ENCODE measurements around the gene EMX2.

Gene EMX2

DNA sequence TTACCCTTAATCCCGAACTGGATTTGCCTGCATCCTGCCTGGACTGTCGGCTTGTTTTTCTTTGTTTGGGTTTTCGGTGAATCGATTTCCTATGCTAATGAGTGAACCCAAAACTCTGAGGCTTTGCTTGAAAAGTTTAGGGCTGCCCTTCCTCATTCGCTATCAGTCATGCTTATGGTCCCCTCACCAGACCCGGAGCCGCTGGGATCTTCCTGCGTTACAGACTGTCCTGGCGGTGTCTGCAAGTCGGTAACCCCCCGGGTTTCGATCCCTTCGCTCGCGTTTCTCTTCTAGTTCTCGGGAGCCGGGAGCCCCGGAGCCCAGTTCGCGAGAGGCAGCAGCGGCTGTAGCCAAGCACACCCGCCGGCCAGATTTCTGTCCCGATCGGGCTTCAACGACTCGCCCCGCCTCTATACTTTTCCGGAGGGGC is 2.2 kb downstream of the EMX2 start:
- no peak for DNase-seq (ENCODE audit: low read depth)

DNA sequence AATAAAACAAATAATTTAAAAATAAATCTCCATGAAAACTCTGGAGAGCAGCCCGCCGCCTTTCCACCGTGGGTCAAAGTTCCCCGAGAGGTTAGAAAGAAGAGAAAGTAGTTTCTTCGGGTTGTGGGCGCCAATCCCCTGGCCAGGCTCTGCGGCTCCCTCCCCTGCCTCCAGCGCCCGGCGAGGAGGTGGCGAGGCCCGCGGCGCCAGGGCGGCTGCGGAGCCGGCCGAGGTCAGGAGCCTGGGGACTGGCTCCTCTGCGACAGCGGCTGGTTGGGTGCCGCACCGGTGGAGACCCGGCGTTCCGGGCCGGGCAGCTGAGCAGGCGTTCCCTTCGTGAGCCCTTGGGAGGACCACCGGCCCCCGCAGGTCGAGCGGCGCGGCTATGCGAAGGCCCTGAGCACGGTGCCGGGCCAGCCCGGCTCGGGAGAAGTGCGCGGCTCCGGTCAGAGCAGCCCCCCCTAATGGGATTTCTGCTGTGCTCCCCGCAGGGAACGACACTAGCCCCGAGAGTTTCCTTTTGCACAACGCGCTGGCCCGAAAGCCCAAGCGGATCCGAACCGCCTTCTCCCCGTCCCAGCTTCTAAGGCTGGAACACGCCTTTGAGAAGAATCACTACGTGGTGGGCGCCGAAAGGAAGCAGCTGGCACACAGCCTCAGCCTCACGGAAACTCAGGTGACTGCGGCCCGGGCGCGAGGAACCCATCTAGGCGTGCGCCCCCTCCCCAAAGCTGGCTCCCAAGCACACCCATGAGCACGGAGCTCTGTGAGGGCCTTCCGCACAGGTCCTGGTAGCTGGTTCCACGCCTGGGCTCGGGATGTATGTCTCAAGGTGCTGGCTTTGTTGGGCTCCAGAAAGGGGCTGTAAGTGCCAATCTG is 2.8 kb downstream of the EMX2 start:
- DNase-seq (ENCODE audit: low read depth) = no peak

GRCh38 chr10:117546020-117546580 is 3.6 kb downstream of the EMX2 start:
- no peak for DNase-seq (ENCODE audit: low read depth)

DNA sequence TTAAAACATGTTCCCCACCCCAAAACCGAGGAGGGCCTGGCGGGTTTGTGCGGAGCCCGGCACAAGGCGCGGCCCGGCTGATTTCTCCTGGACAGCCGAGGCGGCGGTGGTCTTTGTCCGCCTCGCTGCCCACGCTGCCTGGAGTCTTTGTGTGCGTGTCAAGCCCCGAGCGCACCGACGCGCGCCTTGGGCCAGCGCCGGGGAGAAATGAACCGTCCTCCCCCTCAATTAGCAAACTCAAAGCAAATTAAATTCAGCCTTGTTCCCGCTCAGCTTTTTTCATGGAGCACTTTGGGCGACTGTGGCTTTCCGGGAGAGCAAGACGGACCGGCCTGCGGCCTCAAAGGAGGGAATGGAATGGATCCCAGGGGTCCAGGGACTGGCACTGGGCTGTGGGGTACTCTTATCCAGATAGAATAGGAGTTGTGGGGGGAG is 4.1 kb downstream of the EMX2 start:
- DNase-seq (ENCODE audit: low read depth) = no peak

DNA sequence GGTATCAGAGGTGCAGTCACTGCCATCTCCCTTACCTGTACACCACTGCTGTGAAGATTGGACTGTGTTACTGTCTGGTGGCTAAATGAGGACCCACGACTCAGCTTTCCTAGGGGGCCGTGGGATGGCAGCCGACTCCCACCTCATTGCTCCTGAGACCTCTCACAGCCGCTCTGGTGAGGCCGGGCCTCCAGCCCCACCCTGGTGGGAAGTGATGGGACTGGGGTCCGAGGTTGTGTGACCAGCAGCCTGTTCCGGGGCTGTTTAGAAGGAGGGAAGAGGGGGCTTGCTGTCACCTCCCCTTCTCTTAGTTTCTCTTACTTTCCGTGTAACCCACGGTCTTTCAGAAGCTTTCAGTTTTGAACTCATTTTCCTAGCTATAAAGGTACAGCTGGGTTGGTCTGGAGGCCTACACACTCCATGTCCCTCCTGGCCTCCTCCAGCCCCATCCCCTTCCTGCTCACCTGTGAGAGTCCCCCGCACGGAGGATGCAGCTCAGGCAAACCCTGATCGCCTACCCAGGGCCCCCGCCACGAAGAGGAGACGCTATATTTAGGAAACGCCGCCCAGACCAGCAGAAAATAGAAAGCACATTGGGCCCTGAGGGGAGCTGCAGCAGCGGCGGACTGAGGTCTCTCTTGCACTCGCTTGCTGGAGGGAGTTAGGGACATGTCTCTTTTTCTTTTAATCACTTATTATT is 4.6 kb downstream of the EMX2 start:
- DNase-seq (ENCODE audit: low read depth) = no peak

DNA sequence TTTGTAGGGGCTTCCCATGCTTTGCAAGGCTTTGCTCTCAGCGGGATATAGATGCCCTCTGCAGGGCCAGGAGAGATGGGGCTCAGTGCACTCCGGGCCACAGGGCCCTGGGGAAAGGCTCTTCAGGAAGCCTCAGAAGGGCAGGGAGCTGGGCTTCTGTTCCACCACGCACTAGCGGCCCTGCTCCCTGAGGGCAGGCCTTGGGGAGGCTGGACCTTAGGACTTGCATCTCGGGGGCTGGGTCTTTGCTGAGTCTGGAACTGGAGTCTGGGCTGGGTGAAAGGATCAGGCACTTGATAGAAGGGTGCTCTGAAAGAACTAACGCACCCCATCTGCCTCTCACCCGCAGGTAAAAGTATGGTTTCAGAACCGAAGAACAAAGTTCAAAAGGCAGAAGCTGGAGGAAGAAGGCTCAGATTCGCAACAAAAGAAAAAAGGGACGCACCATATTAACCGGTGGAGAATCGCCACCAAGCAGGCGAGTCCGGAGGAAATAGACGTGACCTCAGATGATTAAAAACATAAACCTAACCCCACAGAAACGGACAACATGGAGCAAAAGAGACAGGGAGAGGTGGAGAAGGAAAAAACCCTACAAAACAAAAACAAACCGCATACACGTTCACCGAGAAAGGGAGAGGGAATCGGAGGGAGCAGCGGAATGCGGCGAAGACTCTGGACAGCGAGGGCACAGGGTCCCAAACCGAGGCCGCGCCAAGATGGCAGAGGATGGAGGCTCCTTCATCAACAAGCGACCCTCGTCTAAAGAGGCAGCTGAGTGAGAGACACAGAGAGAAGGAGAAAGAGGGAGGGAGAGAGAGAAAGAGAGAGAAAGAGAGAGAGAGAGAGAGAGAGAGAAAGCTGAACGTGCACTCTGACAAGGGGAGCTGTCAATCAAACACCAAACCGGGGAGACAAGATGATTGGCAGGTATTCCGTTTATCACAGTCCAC is 5.4 kb downstream of the EMX2 start:
- DNase-seq (ENCODE audit: low read depth) = no peak

DNA sequence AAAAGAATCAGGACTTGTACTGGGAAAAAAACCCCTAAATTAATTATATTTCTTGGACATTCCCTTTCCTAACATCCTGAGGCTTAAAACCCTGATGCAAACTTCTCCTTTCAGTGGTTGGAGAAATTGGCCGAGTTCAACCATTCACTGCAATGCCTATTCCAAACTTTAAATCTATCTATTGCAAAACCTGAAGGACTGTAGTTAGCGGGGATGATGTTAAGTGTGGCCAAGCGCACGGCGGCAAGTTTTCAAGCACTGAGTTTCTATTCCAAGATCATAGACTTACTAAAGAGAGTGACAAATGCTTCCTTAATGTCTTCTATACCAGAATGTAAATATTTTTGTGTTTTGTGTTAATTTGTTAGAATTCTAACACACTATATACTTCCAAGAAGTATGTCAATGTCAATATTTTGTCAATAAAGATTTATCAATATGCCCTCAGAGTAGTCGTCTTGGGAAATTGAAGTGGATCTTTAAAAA is 6.6 kb downstream of the EMX2 start:
- DNase-seq (ENCODE audit: low read depth) = no peak

DNA sequence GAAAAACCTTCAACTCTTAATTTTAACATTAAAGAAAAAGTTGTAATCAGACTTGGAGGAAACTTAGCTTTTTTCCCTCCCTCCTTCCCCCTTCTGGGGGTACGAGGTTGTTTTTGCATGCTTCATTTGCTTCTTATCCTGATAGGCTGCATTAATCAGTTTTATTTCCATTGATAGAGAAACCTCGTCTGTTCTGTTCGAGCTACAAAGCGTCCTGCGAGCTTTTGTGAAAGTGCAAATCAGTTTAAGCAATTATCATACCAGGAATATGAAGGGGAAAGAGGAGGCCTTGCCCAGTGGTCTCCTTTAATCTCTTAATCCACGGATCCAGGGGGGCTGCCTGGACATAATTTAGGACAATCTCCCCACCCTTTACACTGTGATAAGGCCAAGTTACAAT is 7.5 kb downstream of the EMX2 start:
- no peak for DNase-seq (ENCODE audit: low read depth)

DNA sequence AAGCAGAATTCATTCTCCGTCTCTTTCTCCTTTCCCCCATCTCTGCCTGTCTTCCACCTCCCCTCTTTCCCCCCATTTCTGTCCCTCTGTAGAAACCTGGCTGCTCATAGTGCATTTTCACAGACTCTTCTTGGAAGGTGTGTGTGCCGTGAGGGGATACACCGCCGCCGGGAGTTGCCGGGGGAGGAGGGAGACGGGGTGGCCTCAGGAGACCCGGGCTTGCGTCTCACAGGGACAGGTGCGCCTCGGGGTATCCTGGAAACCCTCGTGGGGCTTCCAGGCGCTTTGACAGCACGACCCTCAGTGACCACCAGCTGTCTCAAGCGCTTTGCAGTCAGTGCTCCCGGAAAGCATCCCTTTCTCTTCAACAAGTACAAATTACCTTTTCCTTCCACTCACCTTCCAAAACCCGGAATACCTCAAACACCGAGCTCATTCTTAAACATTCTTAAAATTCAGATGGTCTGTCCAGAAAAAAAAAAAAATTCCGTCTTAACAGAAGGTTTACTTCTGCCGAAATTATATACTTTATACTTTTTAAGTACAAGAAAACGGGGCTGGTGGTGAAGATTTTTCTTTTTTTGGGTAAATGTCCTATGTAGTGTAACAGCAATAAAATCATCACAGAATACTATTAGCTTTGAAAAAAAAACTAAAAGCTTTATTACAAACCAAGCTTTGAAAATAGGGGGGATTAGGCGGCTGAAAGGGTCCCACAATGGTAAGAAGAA is 8.2 kb downstream of the EMX2 start:
- DNase-seq (ENCODE audit: low read depth) = no peak

- no peak for DNase-seq (ENCODE audit: low read depth)
These were observed 9.0 kb downstream of the EMX2 start for GRCh38 chr10:117551330-117552155.

DNA sequence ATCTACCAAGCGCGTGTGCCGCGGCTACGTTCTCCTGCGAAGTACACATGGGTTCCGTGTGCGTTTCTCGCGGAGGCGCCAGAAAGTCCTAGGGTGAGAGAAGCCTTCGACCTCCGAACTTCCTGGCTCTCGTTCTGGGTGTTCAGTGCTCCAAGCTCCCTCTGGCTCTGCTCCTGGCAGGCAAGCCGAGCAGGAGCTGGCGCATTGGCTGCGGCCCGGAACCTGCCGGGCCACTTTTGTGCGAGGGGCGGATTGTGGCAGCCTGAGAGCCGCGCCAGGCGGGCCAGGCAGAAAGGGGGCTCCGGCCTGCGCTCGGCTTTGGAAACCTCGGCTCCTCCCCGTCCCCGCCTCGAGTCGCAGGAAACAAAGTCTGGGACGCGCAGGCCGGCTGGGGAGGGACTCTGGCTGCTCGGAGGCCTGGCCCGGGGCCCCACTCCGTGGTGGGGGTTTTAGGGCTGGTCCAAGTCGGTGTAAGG is 9.6 kb downstream of the EMX2 start:
- no peak for DNase-seq (ENCODE audit: low read depth)

- DNase-seq (ENCODE audit: low read depth) = no peak
These were observed 10.2 kb downstream of the EMX2 start for GRCh38 chr10:117552701-117553141.

DNA sequence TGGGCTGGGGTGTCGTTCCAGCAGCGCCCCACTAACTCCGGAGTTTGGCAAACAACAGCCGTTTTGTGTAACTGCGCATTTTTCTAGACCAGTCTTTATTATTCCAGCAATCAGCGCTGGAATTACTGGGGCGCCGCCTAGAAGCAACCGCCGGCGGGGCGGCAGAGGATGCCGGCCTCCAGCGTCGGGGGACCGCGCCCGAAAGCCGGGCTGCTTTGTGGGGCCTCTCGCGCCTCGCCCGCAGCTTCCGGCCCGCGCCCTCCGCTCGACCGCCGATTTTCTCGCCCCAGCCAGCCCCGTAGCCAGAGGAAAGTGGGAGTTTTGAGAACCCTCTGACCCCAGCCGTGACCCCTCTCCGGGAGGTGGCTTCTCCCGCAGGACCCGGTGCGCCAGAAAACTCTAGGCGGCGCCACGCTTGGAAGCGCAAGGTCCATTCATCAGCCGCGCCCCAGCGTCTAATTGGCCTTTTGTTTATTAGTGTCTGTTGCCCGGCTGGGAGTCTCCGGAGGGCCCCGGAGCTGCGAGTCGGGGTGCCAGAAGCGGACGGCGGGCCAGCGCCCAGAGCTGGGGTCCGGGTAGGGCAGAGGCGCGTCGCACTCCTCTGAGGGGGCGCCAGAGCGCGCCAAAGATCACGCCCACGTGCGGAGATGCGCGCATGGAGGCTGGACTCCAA is 10.7 kb downstream of the EMX2 start:
- DNase-seq (ENCODE audit: low read depth) = no peak

GRCh38 chr10:117553815-117554172 is 11.2 kb downstream of the EMX2 start:
- DNase-seq (ENCODE audit: low read depth) = no peak

GRCh38 chr10:117554241-117554814 is 11.8 kb downstream of the EMX2 start:
- DNase-seq (ENCODE audit: low read depth) = no peak

DNA sequence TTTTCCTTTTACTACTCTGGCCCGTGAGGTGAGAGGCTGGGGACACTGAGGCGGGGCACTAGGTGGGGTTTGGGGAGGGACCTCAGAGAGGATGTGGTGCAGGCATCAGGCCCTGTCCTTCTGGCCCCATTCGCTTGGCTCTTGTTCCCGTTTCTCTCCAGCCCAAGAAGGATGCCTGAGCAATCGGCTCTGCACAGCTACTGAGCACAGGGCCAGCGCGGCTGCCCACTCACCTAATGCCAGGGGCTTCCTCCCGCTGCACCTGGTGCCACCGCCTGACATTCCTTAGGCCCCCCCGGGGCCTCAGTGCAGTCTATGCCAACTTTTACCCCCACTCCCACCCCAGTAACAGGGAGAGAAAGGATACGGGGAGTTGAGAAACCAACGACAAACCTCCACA is 12.5 kb downstream of the EMX2 start:
- no peak for DNase-seq (ENCODE audit: low read depth)

DNA sequence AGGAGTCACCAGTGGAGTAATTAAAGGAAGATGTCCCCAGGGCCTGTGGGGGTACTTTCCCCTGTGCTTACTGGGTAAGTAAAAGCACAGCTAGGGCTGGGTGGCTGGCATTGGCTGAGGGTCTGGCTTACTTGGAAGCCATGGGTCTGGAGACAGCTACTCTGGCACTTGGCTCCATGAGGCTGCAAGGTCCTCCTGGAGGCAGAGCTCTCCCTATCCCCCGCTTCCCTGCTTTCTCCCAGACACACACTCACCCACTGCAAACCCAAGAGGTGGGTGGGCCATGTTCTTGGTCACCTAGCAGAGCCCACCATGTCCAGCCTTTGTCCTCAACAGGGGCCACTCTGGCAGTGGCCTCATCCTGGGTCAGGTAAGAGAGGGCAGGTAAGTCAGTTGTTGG is 13.3 kb downstream of the EMX2 start:
- DNase-seq (ENCODE audit: low read depth) = no peak

GRCh38 chr10:117556356-117556755 is 13.8 kb downstream of the EMX2 start:
- no peak for DNase-seq (ENCODE audit: low read depth)

GRCh38 chr10:117559712-117560111 is 17.2 kb downstream of the EMX2 start:
- no peak for DNase-seq (ENCODE audit: low read depth)

Data from stimulated activated CD8-positive, alpha-beta memory T cell treated with anti-CD3 and anti-CD28 coated beads, Interleukin-15, amount 100 ng/mL, for 1 hour (primary cell).